K562 (cell line): Measurements from ENCODE around the gene DCTN1. TPM values are rescaled to one million over a fixed set of nuclear protein-coding genes. Genes with fewer than 3 reads are reported as not detected.

ENCODE experiments used
- ATF7 ChIP-seq: fragments of 450-650 bp; IDR thresholded peaks from 2 replicates; pipeline ENCODE4 v1.7.1; 2014; ENCODE audit warnings: mild to moderate bottlenecking, moderate library complexity
- CREM ChIP-seq: IDR thresholded peaks from 2 replicates; pipeline ENCODE4 v1.6.1; 2014; ENCODE audit warnings: antibody characterized with exemption, low read depth
- CTBP1 ChIP-seq: fragments of 450-650 bp; IDR thresholded peaks from 2 replicates; pipeline ENCODE4 v1.6.1; 2016; ENCODE audit warnings: borderline replicate concordance
- CXXC5 ChIP-seq: fragments of 250-450 bp; sonication (Bioruptor Pico); IDR thresholded peaks from 2 replicates; pipeline ENCODE4 v1.8.0; 2022; ENCODE audit warnings: inconsistent platforms, mild to moderate bottlenecking, moderate library complexity
- ELF4 ChIP-seq: fragments of 450-650 bp; formaldehyde crosslinking; IDR thresholded peaks from 2 replicates; pipeline ENCODE4 v1.4.0; 2022; ENCODE audit warnings: missing genetic modification characterization
- FOXK2 ChIP-seq, 2 experiments: fragments of 450-650 bp; IDR thresholded peaks in 1 of 2; conservative IDR thresholded peaks in 1 of 2; 2 replicates each; pipeline ENCODE4 v1.6.1; 2016; ENCODE audit warnings: low read depth in 2 of 2, mild to moderate bottlenecking in 1 of 2
- HDAC2 ChIP-seq: fragments of 450-650 bp; IDR thresholded peaks from 2 replicates; pipeline ENCODE4 v1.6.1; 2016; ENCODE audit warnings: mild to moderate bottlenecking
- HMG20A ChIP-seq: fragments of 450-650 bp; formaldehyde crosslinking; conservative IDR thresholded peaks from 2 replicates; pipeline ENCODE4 v1.4.0; 2020; ENCODE audit warnings: mild to moderate bottlenecking, mixed read lengths
- ILK ChIP-seq: fragments of 450-650 bp; IDR thresholded peaks from 2 replicates; pipeline ENCODE4 v1.6.1; 2016; ENCODE audit warnings: missing genetic modification characterization, low read depth, mild to moderate bottlenecking, missing compliant biosample characterization, moderate library complexity, borderline replicate concordance
- MEF2D ChIP-seq: conservative IDR thresholded peaks from 2 replicates; pipeline ENCODE4 v1.6.1; 2016; ENCODE audit warnings: low read depth, missing genetic modification characterization, missing compliant biosample characterization
- MTA1 ChIP-seq: fragments of 450-650 bp; IDR thresholded peaks from 2 replicates; pipeline ENCODE4 v1.6.1; 2017; ENCODE audit warnings: borderline replicate concordance
- NONO ChIP-seq, 2 experiments: fragments of 200-400 bp in 1 of 2; fragments of 450-650 bp in 1 of 2; formaldehyde crosslinking in 1 of 2; IDR thresholded peaks; 2 replicates each; pipeline ENCODE4 v1.6.1; 2017; ENCODE audit warnings: low read depth in 2 of 2, mild to moderate bottlenecking in 2 of 2, moderate library complexity in 2 of 2, low read length in 1 of 2
- NR2C2 ChIP-seq, 2 experiments: fragments of 200-800 bp in 1 of 2; sonication (Bioruptor generic) in 1 of 2; sonication (generic) in 1 of 2; formaldehyde crosslinking in 1 of 2; IDR thresholded peaks; 2 replicates each; pipeline versions ENCODE4 v1.6.1 to v1.8.0; 2016 to 2022; ENCODE audit warnings: mild to moderate bottlenecking in 1 of 2, missing compliant biosample characterization in 1 of 2, missing genetic modification characterization in 1 of 2, missing genetic modification reagents in 1 of 2
- SMAD1 ChIP-seq: fragments of 150-350 bp; IDR thresholded peaks from 2 replicates; pipeline ENCODE4 v1.6.1; 2014; ENCODE audit warnings: low read length, low read depth; ENCODE audit not compliant: partially characterized antibody
- SNIP1 ChIP-seq: fragments of 450-650 bp; IDR thresholded peaks from 2 replicates; pipeline ENCODE4 v1.7.1; 2017; ENCODE audit warnings: low read depth, mild to moderate bottlenecking
- SRSF9 ChIP-seq: fragments of 200-400 bp; formaldehyde crosslinking; IDR thresholded peaks from 2 replicates; pipeline ENCODE4 v1.6.1; 2017; ENCODE audit warnings: low read depth, low read length, borderline replicate concordance
- TAF7 ChIP-seq: fragments of 450-650 bp; IDR thresholded peaks from 2 replicates; pipeline ENCODE4 v1.6.1; 2016; ENCODE audit warnings: missing genetic modification characterization, missing compliant biosample characterization
- TSC22D4 ChIP-seq: fragments of 450-650 bp; IDR thresholded peaks from 2 replicates; pipeline ENCODE4 v1.6.1; 2016; ENCODE audit warnings: missing genetic modification characterization, missing biosample characterization, control low read depth
- XRCC3 ChIP-seq: fragments of 450-650 bp; IDR thresholded peaks from 2 replicates; pipeline ENCODE4 v1.6.1; 2017; ENCODE audit warnings: mild to moderate bottlenecking, moderate library complexity
- XRCC4 ChIP-seq: IDR thresholded peaks from one replicate; pipeline ENCODE4 v1.6.1; 2011; ENCODE audit not compliant: insufficient read depth, insufficient read length; ENCODE audit errors: extremely low read depth
- ZBTB34 ChIP-seq: fragments of 250-450 bp; sonication (Bioruptor Pico); IDR thresholded peaks from 2 replicates; pipeline ENCODE4 v1.8.0; 2021; ENCODE audit warnings: mild to moderate bottlenecking, moderate library complexity
- ZNF263 ChIP-seq: sonication (generic); formaldehyde crosslinking; IDR thresholded peaks from 2 replicates; pipeline ENCODE4 v1.8.0; 2022; ENCODE audit warnings: mild to moderate bottlenecking, missing genetic modification reagents, borderline replicate concordance
- ZNF764 ChIP-seq: fragments of 250-450 bp; sonication (Bioruptor Pico); IDR thresholded peaks from 2 replicates; pipeline ENCODE4 v1.4.0; 2020; ENCODE audit warnings: low read depth, mild to moderate bottlenecking, moderate library complexity
- polyA plus RNA-seq, 8 experiments: library from polyadenylated mRNA; depleted of rRNA in 4 of 8; stranded (reverse) in 5 of 8; unstranded in 3 of 8; fragments of >200 nt; fragmentation: Nextera tagmentation in 2 of 8; fragmentation: Illumina TruSeq in 1 of 8; extraction: Ambion mirVana in 2 of 8; extraction: Trizol in 1 of 8; gene quantifications; 2 replicates each; pipeline versions ENCODE4 v1.2.1 to v1.2.3, GENCODE V29; 2011 to 2014; ENCODE audit warnings: inconsistent platforms in 1 of 8, missing spikeins in 1 of 8
- total RNA-seq, 7 experiments: library from RNA; depleted of rRNA in 6 of 7; stranded (reverse); fragments of >200 nt in 6 of 7; fragmentation: Illumina TruSeq in 2 of 7; extraction: Trizol in 2 of 7; gene quantifications; 2 replicates each; pipeline versions ENCODE4 v1.2.1 to v1.2.3, GENCODE V29; 2011 to 2021; ENCODE audit warnings: low replicate concordance in 1 of 7
- TF ChIP-seq, protein P1 (sequence below): sonication (generic); formaldehyde crosslinking; IDR thresholded peaks from 2 replicates; pipeline ENCODE4 v1.8.0; 2022; ENCODE audit warnings: mild to moderate bottlenecking, missing genetic modification reagents
- TF ChIP-seq, protein P2 (sequence below), 2 experiments: IDR thresholded peaks; 2 replicates each; pipeline ENCODE4 v1.6.1; 2011; ENCODE audit warnings: borderline replicate concordance in 1 of 2, control low read depth in 1 of 2, low read depth in 1 of 2, low read length in 1 of 2, mild to moderate bottlenecking in 1 of 2, mixed read lengths in 1 of 2, moderate library complexity in 1 of 2; ENCODE audit not compliant: insufficient read depth in 1 of 2, insufficient read length in 1 of 2, poor library complexity in 1 of 2, severe bottlenecking in 1 of 2; ENCODE audit errors: extremely low read depth in 1 of 2

The DCTN1 gene
- total and polyA plus RNA-seq, 9 of the 15 experiments (the other 6 are each of a cell fraction or from before 2014, with no cell fraction given) = 23.9 to 71.7 (median 45.0) TPM

DNA sequence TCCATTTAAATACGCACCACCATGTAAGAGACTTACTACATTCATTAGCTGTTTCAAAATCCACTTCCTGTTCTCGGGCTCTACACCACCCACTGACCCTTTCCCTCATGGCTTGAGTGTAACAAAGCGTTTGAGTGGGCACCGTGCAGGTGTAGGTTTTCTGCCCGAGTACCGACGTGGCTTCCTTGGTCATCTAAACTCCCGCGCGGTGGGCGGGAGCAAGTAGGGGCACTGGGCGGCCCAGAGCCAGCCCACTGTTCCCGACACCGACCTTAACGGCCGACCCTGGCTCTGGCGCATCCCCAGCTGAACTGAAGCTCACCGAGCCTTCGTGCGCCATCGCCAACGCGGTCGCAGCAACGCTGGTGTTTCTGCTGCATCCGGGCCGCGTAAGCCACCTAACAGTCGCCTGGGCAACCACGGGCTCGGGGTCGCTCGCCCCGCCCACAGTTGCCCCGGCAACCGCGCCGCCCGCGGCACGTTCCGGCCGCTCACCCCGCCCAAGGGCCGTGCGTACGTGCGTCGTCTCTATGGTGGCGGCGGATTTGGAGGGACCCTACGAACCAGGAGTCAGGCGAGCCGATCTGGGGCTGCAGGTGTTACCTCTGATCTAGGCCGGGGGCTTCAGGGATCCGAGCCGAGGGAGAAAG, 41.2 kb upstream of the DCTN1 start, which contains the start of the genes C2orf81 and WDR54 (continued):
- TF ChIP-seq, protein P1, sequence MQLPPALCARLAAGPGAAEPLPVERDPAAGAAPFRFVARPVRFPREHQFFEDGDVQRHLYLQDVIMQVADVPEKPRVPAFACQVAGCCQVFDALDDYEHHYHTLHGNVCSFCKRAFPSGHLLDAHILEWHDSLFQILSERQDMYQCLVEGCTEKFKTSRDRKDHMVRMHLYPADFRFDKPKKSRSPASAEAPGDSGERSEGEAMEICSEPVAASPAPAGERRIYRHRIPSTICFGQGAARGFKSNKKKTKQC = no peak; the same call in 1 of the 2 replicates
- TF ChIP-seq TSC22D4 (no peak), ZBTB34 (CRISPR knock-in tag) (no peak), ZNF764 (CRISPR knock-in tag) (no peak), ELF4 (CRISPR knock-in tag) (no peak), CXXC5 (CRISPR knock-in tag) (peak; percentile 84), HDAC2 (no peak), SNIP1 (no peak), SMAD1 (no peak), CREM (peak; percentile 62; the same call in 1 of the 2 replicates), XRCC4 (no peak), CTBP1 (peak; percentile 68), HMG20A (CRISPR knock-in tag) (no peak), MTA1 (no peak), FOXK2 (conservative IDR thresholded peaks at IDR 0.05 in 1 of 2, IDR thresholded peaks at IDR 0.05 in 1 of 2; ENCODE audit: low read depth in 2 of 2) (no peak), NR2C2 (CRISPR knock-in tag; IDR thresholded peaks at IDR 0.05) (no peak), NR2C2 (tag; IDR thresholded peaks at IDR 0.05) (peak; percentile 40; the same call in 1 of the 2 replicates), NONO (IDR thresholded peaks at IDR 0.05; ENCODE audit: low read depth in 2 of 2, low read length in 1 of 2) (no peak), ZNF263 (no peak), ILK (tag) (no peak), SRSF9 (no peak), MEF2D (tag) (no peak), TAF7 (tag) (no peak), ATF7 (0 out of 2 replicates have a peak, but pooled peaks have one; percentile 37), XRCC3 (no peak)
- TF ChIP-seq, protein P2, sequence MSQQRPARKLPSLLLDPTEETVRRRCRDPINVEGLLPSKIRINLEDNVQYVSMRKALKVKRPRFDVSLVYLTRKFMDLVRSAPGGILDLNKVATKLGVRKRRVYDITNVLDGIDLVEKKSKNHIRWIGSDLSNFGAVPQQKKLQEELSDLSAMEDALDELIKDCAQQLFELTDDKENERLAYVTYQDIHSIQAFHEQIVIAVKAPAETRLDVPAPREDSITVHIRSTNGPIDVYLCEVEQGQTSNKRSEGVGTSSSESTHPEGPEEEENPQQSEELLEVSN (IDR thresholded peaks at IDR 0.05; ENCODE audit: borderline replicate concordance in 1 of 2, extremely low read depth in 1 of 2, insufficient read depth in 1 of 2, insufficient read length in 1 of 2, low read depth in 1 of 2, low read length in 1 of 2, poor library complexity in 1 of 2, severe bottlenecking in 1 of 2) = peak; percentile 87
